Endothelial cell (in vitro differentiated cells): ENCODE measurements around the gene TMEM132C. TPM values are rescaled to one million over a fixed set of nuclear protein-coding genes. Genes with fewer than 3 reads are reported as not detected.

ENCODE experiments used
- DNase-seq: peaks from one replicate; pipeline ENCODE4 v3.0.0; 2021; ENCODE audit warnings: low spot score
- H3K27ac Mint-ChIP-seq: one replicate; pipeline ENCODE4 v1.8.0; 2021; ENCODE audit warnings: mixed read lengths, inconsistent platforms; ENCODE audit not compliant: unreplicated experiment
- H3K27me3 Mint-ChIP-seq: one replicate; pipeline ENCODE4 v1.8.0; 2021; ENCODE audit warnings: mild to moderate bottlenecking, moderate library complexity, mixed read lengths, inconsistent platforms; ENCODE audit not compliant: unreplicated experiment
- H3K36me3 Mint-ChIP-seq: one replicate; pipeline ENCODE4 v1.8.0; 2021; ENCODE audit warnings: mild to moderate bottlenecking, low read depth, mixed read lengths, inconsistent platforms; ENCODE audit not compliant: unreplicated experiment
- H3K4me1 Mint-ChIP-seq: one replicate; pipeline ENCODE4 v1.8.0; 2021; ENCODE audit warnings: mild to moderate bottlenecking, mixed read lengths, inconsistent platforms; ENCODE audit not compliant: unreplicated experiment
- H3K4me3 Mint-ChIP-seq: one replicate; pipeline ENCODE4 v1.8.0; 2021; ENCODE audit warnings: mild to moderate bottlenecking, mixed read lengths, inconsistent platforms; ENCODE audit not compliant: unreplicated experiment
- H3K9me3 Mint-ChIP-seq: one replicate; pipeline ENCODE4 v1.8.0; 2021; ENCODE audit warnings: mixed read lengths, inconsistent platforms; ENCODE audit not compliant: unreplicated experiment
- total RNA-seq: library from RNA; stranded (reverse); fragmentation: NEBNext Ultra II Directional; extraction: Animal tissue kit (Norgen Biotek cat#: 25700); gene quantifications from one replicate; pipeline ENCODE4 v1.2.1, GENCODE V29; 2021; ENCODE audit not compliant: unreplicated experiment
- TF ChIP-seq, protein P1 (sequence below): fragments of 200-600 bp; sonication (generic); IDR thresholded peaks from one replicate; pipeline ENCODE4 v1.5.0; 2021; ENCODE audit warnings: antibody characterized with exemption; ENCODE audit not compliant: unreplicated experiment

Gene TMEM132C
- total RNA-seq, 1 donor from 2014 or later: not detected

DNA sequence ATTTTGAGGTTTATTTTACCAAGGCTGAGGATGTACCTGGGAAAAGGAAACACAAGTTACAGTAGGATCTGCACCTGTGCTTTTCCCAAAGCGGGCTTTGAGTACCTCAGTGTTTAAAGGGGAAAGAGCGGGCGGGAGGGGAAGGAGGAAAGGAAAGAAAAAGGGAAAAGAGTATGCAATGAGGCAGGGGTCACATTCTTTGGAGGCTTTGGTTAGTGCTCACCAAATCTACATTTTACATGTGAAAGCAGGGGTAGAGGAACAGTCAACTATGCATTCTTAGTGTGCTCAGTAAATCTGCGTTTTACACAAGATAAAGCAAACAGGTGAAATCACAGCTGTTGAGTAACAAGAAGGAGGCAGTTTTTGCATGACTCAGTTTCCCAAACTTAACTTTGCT is 242.2 kb downstream of the TMEM132C start:
- Mint-ChIP-seq H3K36me3 (peaks cover 23% of the 10 kb centered on the region), H3K4me3 (no peak overlapping the region), H3K4me1 (no peaks in the 10 kb centered on the region), H3K27me3 (peaks cover 7% of the 10 kb centered on the region), H3K27ac (no peak overlapping the region), H3K9me3 (peaks cover 60% of the 10 kb centered on the region)
- TF ChIP-seq, protein P1, sequence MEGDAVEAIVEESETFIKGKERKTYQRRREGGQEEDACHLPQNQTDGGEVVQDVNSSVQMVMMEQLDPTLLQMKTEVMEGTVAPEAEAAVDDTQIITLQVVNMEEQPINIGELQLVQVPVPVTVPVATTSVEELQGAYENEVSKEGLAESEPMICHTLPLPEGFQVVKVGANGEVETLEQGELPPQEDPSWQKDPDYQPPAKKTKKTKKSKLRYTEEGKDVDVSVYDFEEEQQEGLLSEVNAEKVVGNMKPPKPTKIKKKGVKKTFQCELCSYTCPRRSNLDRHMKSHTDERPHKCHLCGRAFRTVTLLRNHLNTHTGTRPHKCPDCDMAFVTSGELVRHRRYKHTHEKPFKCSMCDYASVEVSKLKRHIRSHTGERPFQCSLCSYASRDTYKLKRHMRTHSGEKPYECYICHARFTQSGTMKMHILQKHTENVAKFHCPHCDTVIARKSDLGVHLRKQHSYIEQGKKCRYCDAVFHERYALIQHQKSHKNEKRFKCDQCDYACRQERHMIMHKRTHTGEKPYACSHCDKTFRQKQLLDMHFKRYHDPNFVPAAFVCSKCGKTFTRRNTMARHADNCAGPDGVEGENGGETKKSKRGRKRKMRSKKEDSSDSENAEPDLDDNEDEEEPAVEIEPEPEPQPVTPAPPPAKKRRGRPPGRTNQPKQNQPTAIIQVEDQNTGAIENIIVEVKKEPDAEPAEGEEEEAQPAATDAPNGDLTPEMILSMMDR: no peak
- no peak for DNase-seq

DNA sequence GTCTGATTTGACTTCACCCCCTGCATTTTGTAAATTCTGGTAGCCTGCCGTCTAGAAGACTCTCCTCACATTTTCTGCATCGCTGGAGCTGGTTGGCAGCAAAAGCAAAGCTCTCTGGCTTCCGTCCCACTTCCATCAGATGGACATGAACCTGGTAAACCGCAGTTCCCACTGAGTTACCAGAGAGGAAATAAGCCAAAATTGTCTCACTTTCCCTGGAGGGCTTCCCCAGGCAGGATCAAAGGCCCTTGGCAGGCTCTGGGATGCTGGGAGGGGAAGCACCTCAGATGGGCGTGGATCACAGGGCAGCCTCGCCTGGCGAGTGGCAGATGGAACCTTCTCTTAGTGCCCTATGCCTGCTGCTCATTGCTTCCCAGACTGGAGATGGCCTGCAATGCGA is 243.5 kb downstream of the TMEM132C start:
- DNase-seq: no peak
- peaks cover 7% of the 10 kb centered on the region for H3K27me3 Mint-ChIP-seq
- H3K9me3 Mint-ChIP-seq: peaks cover 71% of the 10 kb centered on the region
- no peak overlapping the region for H3K27ac Mint-ChIP-seq
- peaks cover 23% of the 10 kb centered on the region for H3K36me3 Mint-ChIP-seq
- H3K4me1 Mint-ChIP-seq: no peaks in the 10 kb centered on the region
- TF ChIP-seq, protein P1: no peak
- no peak overlapping the region for H3K4me3 Mint-ChIP-seq

DNA sequence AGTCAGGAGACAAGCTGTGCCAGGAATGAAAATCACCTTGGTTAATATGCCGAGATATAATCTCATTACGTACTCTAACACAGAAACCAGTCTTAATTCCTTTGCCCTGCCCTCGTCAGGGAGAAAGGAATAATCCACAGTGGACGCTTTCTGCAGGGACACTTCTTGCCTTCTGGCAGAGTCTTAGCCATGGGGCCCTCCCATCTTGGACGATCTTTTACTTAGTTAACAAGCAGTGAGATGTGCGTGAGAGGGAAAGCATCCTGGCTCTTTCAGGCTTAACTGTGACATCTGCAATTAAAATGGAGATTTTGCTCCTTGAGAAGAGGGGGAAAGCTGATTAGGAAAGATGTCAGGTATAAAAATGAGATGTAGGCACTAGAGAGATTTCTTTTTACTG is 246.4 kb downstream of the TMEM132C start:
- Mint-ChIP-seq H3K9me3 (peaks cover 60% of the 10 kb centered on the region), H3K27me3 (peaks cover 5% of the 10 kb centered on the region), H3K4me1 (no peaks in the 10 kb centered on the region), H3K27ac (no peak overlapping the region), H3K36me3 (peaks cover 18% of the 10 kb centered on the region), H3K4me3 (no peak overlapping the region)
- TF ChIP-seq, protein P1: no peak
- no peak for DNase-seq

DNA sequence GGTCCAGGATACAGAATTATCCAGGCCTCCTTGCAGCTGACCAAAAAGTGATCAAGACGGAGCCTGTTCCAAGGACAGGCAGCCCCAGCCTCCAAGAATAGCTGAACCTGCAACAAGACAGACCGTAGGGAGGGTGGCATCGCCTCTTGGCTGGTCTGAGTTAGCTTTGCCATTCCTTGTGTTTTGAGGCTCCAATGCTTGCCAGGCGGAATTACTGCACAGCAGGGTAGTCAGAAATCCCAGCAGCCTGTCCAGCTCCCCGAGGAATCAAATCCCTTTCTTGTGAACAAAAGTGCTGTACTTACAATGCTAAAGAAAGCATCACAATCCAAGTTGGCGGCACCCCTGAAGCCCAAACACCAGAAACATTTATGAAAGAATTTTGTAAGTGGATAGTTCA is 246.9 kb downstream of the TMEM132C start:
- Mint-ChIP-seq H3K4me1 (no peaks in the 10 kb centered on the region), H3K9me3 (peaks cover 59% of the 10 kb centered on the region), H3K27me3 (peaks cover 5% of the 10 kb centered on the region), H3K4me3 (no peak overlapping the region), H3K27ac (no peak overlapping the region), H3K36me3 (peaks cover 14% of the 10 kb centered on the region)
- DNase-seq: no peak
- TF ChIP-seq, protein P1: no peak

DNA sequence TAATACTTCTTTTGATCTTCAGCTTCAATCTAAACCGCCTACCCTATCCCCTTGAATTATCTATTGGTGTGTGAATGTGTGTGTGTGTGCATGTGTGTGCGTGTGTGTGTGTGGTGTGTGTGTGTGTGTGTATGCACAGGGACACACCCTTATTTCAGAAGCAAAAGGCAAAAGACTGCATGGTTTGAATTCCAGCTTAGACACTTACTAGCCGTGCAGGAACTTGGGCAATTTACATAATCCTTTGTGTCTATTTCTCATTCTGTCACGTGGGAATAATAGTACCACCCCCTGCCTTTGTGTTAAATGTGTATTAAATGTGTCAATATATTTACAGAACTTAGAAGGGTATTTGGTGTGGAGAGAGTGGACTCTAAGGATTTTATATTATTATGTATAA is 251.7 kb downstream of the TMEM132C start:
- no peak overlapping the region for H3K4me3 Mint-ChIP-seq
- H3K27ac Mint-ChIP-seq: no peak overlapping the region
- no peak for DNase-seq
- peaks cover 2% of the 10 kb centered on the region for H3K36me3 Mint-ChIP-seq
- peaks cover 43% of the 10 kb centered on the region for H3K9me3 Mint-ChIP-seq
- H3K27me3 Mint-ChIP-seq: peaks cover 2% of the 10 kb centered on the region
- H3K4me1 Mint-ChIP-seq: no peaks in the 10 kb centered on the region
- TF ChIP-seq, protein P1: no peak
